ENCODE measurements around the gene YWHAH. TPM values are rescaled to one million over a fixed set of nuclear protein-coding genes. Genes with fewer than 3 reads are reported as not detected.

The YWHAH gene
- 209 TPM for total RNA-seq

DNA sequence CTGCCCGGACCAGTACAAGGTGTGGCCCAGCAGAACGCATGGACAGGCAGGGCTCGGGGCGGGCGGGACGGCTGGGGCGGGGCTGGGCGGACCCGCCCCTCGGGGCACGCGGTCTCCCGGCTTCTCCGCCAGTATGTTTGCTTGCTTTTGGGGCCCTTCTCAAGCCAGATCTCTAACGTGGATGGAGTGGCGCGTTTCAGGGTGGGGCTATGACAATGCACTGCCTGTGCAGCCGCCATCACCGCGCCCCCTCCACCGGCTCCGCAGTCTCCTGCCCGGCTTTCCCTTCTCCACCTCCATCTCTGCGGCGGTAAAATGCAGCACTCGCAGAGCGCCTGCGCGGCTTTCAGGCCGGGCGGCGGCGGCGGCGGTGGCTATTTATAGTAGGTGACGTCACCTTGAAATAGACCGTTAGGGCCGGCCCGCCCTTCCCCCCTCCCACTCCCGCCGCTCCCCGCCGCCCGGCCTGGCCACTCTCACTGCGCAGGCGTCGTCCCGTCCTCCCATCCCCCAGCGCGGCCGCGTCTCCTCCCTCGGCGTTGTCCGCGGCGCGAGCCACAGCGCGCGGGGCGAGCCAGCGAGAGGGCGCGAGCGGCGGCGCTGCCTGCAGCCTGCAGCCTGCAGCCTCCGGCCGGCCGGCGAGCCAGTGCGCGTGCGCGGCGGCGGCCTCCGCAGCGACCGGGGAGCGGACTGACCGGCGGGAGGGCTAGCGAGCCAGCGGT lies at the start of gene YWHAH:
YWHAH (plus strand) TSS at position 558 of the 722 bp plus-strand sequence. CDS start 199 bp downstream, outside the sequence.

Small RNA genes lying within 50 kb of the gene (small RNA-seq; reads per million reads assigned to genes)
- 0.09 reads per million for gene RN7SL305P (ENCODE audit: low replicate concordance)

Other genes starting within 250 kb of the YWHAH start
- gene PRR14L, start 194.4 kb upstream of the YWHAH start, total RNA-seq, result 47.3 TPM
- 42.9 TPM for gene DEPDC5, start 190.5 kb upstream of the YWHAH start, total RNA-seq
- not detected for gene SLC5A1, start 98.7 kb downstream of the YWHAH start, total RNA-seq
- gene C22orf42, start 214.8 kb downstream of the YWHAH start, total RNA-seq, result not detected

Measured in parietal lobe (tissue), 2 donors.